Activated T-cell treated with anti-CD3 and anti-CD28 coated beads for 4 hours (primary cell): ENCODE measurements around the gene TESK1.
"Not testable (repeated sequence)": the region's sequence is repeated elsewhere in the genome, so short reads cannot be mapped to it uniquely, and the experiment has no call there.

Experiments
- DNase-seq: peaks from one replicate; pipeline ENCODE4 v3.0.0-alpha.2; 2020

Gene TESK1

DNA sequence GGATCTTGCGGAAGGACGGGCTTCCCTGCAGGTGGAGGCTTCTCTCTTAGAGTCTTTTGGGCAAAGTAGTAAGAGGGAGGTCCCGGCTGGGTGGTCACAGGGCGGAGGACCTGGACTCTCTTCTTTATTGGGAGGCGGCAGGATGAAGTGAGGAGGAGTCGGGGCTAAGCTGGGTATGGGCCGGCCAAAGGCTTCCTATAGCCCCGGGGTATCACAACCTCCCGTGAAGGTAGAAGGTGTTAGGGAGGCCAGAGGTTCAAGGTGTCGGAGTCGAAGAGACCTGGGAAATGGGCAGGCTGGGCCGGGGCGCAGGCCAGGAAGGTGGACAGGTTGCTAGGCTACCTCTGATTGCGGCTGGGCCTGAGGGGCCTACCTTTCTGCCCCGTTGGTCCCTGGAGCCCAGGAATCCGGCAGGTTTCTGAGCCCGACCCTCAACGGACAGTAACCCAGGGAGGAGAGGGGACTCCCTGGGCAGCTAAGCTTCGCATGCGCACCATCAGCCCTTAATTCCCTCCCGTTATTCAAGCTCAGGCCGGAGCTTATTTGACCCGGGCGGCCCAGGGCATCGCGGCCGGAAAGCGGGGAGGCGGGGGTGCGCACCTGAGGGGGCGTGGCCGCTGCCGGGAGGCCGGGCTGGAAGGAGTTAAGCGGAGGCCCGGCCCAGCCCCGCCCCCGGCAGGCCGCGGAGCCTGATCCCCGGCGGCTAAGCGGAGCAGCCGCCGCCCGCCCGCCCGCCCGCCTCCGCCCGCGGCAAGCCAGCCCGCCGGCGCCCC is at the start of gene TESK1:
TSS of gene TESK1 (plus strand) at position 685 of the 773 bp plus-strand sequence. CDS start 358 bp downstream, outside the sequence.
- DNase-seq: peak; percentile 70

DNA sequence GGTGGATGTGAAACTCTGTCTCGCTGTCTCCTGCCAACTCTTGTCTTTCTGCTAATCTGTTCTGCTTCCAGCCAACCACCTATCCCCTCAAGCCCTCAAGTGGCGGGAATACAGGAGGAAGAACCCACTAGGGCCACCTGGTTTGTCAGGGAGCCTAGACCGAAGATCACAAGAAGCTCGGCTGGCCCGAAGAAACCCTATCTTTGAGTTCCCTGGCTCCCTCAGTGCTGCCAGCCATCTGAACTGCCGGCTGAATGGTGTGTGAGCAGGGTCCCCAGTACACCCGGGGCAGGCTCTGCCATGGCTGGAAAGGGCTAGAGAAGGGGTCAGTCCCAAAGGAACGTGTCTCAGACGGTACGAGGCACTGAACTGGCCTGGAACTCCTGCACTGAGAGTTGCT is 49.2 kb upstream of the TESK1 start:
- DNase-seq: no peak

DNA sequence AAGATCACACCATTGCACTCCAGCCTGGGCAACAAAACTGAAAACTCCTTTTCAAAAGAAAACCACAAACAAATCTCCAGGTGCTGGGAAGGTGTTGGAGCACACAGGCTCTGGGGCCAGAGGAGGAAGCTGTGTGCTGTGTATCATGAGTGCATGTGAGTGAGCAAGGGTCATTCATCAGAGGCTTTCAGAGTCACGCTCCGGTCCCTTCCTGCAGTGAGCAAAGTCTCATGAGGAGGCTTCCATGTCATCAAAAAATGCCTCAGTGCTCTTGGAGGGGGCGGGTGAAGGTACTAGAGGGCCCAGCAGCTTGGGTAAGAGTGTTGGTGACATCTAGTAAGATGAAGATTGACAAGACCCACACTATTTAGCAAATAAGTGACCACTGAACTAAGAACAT is 48.3 kb upstream of the TESK1 start:
- DNase-seq: no peak

- DNase-seq: no peak
Measured at GRCh38 chr9:35557320-35557719, 47.7 kb upstream of the TESK1 start.

- no peak for DNase-seq
Measured at GRCh38 chr9:35558185-35558584, 46.9 kb upstream of the TESK1 start.

DNA sequence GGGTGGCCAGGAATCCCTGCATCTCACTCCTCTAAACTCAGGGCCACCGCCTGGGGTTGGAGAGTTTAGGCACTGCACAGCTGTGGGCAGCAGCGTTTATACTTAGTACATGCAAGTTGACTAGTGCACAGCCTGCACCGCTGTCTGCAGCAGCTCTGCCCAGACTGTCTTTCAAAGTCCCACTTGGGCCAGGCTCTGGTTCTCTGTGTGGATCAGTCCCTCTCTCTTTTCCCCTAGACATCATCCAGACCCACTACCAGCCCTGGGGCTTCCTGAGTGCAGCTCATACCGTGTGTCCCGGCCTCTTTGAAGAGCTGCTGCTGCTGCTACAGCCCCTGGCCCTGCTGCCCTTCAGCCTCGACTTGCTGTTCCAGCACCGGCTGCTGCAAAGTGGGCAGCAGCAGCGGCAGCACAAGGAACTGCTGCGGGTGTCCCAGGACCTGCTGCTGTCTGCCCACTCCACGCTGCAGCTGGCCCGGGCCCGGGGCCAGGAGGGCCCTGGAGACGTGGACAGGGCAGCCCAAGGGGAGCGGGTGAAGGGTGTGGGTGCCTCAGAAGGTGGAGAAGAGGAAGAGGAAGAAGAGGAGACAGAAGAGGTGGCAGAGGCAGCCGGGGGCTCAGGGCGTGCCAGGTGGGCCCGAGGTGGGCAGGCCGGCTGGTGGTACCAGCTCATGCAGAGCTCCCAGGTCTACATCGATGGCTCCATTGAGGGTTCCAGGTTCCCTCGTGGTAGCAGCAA is 45.1 kb upstream of the TESK1 start:
- DNase-seq: no peak

DNA sequence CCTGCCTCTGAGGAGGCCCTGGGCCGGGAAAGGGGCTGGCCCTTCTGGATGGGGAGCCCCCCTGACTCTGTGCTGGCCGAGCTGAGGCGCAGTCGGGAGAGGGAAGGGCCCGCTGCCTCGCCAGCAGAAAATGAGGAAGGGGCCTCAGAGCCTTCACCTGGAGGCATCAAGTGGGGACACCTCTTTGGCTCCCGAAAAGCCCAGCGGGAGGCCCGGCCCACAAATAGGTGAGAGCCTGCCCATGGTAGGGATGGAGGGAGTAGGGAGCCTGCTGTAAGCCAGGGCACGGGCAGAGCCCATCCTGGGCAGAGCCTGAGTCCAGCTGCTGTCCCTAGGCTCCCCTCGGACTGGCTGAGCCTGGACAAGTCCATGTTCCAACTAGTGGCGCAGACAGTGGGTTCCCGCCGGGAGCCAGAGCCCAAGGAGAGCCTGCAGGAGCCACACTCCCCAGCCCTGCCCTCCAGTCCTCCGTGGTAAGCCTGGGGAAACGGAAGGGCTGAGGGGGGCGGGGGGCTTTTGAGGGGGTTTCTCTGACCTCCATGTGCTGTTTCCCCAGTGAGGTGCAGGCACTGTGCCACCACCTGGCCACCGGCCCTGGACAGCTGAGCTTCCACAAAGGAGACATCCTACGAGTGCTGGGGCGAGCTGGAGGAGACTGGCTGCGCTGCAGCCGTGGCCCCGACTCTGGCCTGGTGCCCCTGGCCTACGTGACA is 44.3 kb upstream of the TESK1 start:
- DNase-seq: no peak

GRCh38 chr9:35561468-35562261 is 43.4 kb upstream of the TESK1 start:
- no peak for DNase-seq

GRCh38 chr9:35562895-35563780 is 41.9 kb upstream of the TESK1 start:
- DNase-seq: no peak

- DNase-seq: no peak
Measured at GRCh38 chr9:35563791-35564197, 41.3 kb upstream of the TESK1 start.

DNA sequence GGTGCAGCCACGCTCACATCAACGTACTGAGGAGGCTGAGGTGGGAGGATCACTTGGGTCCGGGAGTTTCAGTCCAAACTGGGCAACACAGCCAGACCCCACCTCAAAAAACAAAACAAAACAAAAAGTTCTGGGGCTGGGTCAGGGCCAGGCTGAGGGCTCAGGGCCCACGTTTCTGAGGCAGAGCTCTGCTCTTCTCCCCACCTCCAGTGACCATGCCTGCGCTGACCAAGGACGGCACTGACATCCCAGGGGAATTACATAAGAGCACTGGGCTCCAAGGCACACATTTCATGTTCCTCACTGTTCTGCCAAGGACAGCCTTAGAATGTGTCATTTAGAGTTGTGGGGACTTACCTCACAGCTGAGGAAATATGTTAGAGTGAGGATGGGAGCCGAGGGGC is 40.4 kb upstream of the TESK1 start:
- no peak for DNase-seq

DNA sequence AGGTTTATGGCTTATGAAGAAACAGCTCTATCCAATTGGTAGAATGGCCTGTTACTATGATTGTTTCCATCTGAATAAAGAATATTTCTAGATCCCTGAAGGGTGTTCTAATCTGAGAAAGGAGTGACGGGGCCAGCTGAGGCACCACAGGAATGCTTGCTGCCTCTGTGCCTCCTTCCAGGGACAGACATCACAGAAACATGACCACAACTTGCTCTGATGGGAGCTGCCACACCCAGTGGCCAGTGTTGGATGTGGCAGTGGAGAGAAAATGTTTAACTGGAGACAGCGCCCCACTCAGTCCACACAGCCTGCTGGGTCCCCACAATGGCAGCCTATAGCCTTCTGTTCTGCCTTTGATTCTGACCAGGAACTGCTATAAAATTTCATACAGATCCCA is 38.6 kb upstream of the TESK1 start:
- DNase-seq: no peak

- DNase-seq: no peak
Measured at GRCh38 chr9:35568196-35568595, 36.9 kb upstream of the TESK1 start.

GRCh38 chr9:35569206-35569605 is 35.9 kb upstream of the TESK1 start:
- no peak for DNase-seq

GRCh38 chr9:35570709-35571504 is 34.2 kb upstream of the TESK1 start:
- no peak for DNase-seq

- no peak for DNase-seq
Measured at GRCh38 chr9:35574578-35575122, 30.4 kb upstream of the TESK1 start.

DNA sequence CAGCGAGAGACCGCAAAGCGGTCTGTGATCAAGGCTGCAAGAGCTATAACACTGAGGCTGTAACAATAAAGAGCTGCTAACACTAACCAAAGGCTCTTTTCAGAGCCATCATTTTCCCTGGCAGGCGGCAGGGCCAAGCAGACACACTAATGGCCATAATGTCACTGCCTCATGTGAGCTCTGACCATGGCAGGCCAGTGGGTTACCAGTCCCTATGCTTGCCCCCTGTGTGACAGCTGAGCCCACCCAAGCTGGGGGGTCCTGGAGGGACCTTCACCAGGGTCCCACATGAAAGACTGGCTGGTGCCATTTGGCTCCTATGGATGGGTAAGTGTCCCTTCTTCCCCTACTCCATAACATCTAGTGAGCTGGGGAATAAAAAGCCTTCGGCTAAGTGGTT is 29.6 kb upstream of the TESK1 start:
- DNase-seq: no peak

DNA sequence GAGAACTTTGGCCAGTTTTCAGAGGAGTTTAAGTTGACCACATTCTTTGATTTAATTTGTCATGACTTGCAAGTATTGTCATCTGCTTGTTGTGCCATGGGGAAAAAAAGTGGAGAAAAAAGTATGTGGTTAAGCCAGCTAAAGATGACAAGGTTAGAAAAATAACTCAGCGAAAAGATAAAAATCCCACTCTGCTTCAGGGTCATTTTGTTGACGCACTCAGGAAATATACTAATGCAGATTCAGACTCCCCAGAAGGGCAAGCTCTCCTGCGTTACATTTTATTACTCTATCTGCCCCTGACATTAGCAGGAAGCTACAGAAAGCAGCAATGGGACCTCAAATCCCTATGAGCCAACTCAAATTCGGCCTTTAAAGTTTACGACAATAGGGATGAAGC is 27.6 kb upstream of the TESK1 start:
- no peak for DNase-seq

GRCh38 chr9:35579130-35579529 is 25.9 kb upstream of the TESK1 start:
- no peak for DNase-seq

- DNase-seq: not testable (repeated sequence)
Measured at GRCh38 chr9:35579659-35580227, 25.3 kb upstream of the TESK1 start.
